Mucosa of gallbladder (tissue), 1 donor: ENCODE results near the gene ARID1B. TPM values are rescaled to one million over a fixed set of nuclear protein-coding genes. Genes with fewer than 3 reads are reported as not detected.
"Not testable (repeated sequence)": the region's sequence is repeated elsewhere in the genome, so short reads cannot be mapped to it uniquely, and the experiment has no call there.

Experiments
- DNase-seq: peaks from one replicate; pipeline ENCODE4 v3.0.0-alpha.2; 2020; ENCODE audit warnings: low spot score
- total RNA-seq: library from RNA; stranded (reverse); gene quantifications from one replicate; pipeline ENCODE4 v1.2.1, GENCODE V29; 2021
- donor health status: DM: no; HTN: no; CAD: no.

The ARID1B gene
- total RNA-seq, 1 donor from 2014 or later = 101 TPM

DNA sequence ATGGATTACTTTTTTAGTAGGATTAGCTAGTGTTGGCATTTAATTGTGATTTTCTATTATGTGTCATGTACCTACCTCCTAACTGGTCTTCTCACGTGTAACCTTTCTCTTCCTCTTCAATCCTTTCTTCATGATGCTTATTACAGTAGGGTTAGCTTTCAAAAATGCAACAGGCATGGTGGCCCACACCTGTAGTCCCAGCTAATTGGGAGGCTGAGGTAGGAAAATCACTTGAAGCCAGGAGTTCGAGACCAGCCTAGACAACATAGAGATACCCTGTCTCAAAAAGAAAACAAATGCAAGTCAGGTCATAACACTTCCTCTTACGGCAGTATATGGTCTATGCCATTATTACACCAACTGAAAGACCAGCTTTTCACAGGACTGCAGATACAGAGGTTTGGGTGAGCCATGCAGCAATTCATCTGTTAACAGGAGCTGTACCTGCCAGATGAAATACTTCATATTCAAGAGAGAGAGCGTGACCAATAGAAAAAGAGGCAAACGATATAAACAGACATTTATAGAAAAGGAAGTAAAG is 351.1 kb downstream of the ARID1B start:
- DNase-seq = no peak

DNA sequence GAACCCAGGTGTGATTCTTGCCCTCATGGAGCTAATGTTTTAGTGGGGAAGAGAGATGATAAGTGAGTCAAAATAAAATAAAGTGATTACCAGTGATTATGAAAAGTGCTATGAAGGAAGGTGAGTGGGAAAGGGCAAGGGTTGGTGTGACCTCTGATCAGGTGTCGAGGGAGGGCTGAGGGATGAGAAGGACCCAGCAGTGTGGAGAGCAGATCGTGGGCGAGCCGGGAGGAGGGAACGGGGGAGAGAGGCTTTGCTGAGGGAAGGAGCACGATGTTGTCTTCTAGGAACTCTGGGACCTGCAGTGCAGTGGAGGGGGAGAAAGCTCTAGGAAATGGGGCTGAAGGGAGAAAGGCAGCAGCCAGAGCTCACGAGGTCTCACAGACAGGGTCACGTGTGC is 354.1 kb downstream of the ARID1B start:
- DNase-seq = no peak

DNA sequence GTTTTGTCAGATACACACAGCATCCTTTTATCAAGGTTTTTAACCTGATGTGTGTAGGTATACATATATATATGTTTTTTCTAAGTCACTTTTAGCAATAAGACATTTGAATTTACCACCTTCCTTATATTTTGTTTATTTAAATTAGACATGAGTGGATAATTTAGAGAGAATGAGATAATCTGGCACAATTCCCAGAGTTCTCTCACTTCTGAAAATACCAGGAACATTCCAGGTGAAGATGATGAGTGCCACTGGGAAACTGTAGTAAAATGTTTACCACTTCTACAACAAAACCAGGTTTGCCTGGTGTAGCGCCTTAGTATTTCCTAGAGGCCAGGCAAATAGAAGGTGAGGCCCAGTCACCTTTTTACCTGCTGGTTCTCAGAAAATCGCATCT is 356.7 kb downstream of the ARID1B start:
- no peak for DNase-seq

DNA sequence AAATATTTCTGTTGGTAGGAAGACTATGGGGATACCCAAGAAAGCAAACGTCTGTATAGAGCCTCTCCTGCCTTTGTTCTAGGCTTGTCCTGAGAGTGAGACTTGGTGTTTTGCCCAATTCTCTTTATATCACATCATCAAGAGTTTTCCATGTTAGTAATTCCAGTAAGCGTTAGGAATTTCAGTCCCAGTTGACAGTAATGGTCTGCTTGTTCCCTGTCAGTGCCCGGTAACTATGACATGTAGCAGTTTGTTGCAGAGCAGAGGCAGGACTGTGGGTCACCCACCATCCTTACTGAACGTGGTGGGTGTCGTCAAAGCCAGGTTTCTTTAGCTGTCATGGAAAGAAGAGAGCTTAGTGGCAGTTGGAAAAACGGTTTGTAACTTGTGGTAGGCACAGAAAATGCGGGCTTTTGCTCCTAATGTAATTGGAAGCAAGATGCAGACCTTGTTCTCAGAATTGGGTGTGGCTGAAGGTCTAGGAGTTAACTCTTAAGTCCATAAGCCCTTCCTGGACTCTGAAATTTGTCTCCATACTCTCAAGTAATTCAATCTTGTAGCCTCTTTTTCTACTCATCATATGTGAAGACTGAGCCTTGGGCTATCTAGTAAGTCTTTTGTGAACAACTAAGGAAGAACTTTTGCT is 357.3 kb downstream of the ARID1B start:
- no peak for DNase-seq

DNA sequence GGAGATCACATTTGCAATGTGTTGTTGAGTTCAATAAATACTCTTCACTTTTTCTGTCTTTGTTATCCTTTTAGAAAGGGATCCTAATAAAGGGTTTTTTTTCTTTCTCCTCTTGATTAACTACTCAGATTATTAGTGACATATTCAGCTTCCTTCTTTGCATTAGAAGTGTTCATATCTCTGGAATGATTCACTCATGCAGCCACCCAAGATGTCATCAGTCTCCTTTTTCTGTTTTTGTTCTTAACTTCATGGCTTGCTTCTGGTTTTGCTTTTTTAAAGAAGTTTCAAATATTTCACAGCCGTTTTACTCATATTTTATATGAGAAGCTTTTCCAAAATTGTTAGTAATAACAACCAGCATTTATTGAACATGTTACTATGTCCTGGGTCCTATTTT is 358.5 kb downstream of the ARID1B start:
- DNase-seq = no peak

DNA sequence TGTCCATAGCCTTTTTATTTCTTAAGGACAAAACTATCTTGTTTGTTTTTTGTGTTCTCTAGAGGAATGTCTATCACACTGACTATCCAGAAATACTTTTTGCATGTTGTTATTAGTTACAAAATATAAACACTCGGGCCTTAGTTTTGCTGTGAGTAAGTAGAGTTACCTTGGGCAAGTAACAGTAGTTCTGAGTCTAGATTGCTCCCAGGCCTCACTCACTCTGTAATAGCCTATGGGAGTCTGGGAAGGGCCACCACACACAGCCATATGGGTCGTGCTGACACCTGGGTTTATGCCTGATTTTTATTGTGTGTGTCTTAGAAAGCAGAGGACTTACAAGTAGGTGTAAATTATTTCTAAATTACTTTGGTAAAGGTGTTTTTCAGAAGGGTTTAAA is 360.3 kb downstream of the ARID1B start:
- no peak for DNase-seq

DNA sequence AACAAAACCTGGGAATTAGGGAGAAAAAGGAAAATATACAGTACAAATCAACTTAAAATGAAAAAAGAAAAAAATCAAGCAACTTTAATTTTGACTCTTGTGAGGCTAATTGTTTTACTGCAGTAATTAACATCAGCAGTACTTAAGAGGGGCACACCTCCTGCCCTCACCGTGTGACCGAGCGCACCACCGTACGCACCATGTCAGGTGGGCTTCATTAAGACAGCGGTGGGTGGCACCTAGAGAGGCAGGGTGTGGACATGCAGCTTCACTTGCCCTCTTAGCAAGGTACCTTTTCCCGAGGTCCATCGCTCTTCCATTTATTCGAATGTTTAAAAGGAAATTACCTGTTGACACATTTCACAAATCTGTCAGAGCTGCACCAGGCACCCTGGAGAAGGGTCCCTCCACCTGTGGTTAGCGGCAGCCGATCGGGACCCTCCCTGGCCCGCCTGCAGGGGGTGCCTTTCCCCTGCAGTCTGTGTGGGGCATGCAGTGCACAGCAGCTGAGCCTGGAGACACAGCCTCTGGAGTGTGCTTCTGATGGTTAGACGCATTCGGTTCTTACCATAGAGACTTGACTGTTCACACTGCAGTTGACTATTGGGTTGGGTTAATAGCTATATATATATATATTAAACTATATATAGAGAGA is 362.0 kb downstream of the ARID1B start:
- DNase-seq = no peak

DNA sequence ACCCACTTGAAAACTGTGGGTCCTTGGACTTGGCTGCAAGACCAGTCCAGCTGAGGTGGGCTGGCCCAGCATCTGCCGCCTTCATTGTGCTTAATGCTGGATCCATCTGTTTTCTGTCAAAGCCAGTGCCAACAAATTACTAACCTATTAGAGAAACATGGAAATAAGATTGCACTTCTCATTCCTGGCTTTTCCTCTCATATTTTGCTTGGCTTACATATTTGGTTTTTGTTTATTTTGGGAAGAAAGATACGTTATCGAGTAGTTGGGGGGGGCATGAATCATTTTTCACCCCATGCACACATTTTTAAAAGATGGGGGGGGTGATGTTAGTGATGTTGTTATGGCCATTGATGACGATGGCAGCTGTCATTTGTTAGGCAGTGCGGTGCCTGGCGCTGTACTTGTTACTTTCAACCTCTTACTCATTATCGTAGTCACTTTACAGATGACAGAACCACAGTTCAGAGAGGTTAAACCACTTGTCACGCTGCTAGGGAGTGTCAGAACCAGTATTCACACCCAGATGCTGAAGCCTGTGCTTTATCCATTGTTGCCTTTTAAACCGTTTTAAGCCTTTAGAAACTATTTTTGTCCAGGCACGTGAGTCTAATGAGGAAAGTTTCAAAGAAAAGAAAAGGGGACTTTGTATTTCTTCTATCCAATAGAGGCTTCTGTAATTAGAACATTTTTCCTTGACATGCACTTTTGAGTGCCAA is 366.2 kb downstream of the ARID1B start:
- no peak for DNase-seq

DNA sequence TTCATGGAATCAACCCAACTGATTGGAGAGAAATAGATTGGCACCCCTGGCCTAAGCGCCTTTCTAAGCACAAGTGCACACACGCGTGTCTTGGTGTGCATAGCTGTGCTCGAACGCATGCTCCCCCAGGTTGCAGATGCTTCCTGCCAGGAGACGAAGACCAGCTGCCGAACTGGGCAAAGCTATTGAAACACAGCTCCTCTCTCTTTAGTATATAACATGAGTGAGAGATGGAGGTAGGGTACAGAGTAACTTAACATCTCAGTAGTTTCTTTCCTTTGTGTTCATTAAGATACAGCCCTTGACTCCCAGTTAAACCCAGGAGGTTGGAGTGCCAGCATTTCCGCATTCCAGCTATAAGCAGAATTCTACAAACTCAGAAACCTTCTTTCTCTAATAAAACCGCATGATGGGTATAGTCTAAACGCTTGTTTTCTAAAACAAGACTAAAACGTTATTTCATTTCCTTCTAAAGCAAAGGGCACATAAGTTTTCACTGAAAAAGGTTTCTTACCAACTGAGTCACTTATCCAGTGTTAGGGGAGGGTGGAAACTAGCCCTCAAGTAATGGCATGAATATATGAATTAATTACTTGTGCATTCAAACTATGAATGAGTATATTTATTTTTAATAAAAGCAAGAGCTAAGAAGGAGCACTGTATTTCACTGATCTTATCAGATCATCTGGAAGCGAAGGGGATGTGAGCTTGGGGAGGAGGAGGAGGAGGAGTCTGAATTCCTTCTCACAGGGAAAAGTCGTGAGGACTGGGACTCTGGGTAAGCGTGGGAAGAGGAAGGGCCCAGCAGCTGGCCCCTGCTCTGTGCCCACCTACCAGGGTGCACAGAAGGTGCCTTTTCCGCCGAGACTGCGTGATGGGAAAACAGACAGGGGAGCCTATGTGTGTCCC is 367.0 kb downstream of the ARID1B start:
- DNase-seq = no peak

DNA sequence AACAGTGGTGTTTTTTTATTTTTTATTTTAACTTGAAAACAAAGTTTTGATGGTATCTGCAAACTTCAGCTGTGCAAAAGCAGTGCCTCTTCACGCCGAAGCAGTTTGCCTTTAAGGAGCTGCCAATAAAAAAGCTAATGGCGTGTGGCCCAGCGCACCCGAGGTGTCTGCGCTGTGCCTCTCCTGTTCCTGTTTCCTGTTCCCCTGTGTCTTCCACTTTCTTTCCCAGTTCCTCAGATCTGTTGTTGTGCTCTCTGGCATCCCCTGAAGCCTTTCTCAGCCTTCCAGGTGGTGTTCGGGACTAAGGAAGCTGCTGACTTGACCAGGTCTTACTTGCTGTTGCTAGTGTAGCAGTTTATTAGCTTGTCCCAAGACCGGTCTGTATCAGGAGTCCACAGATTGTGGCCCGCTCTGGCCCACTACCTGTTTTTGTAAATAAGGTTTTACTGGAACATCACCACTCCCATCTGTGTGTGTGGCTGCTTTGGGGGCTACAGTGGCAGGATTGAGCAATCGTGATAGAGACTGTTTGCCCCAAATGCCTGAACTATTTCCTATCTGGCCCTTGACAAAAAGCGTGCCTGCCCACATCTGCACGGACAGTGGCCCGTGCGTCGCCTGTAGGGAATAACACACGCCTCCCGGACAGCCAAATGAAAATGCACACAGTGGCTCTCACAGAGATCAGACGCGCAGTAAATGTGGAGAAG is 367.8 kb downstream of the ARID1B start:
- DNase-seq = no peak

DNA sequence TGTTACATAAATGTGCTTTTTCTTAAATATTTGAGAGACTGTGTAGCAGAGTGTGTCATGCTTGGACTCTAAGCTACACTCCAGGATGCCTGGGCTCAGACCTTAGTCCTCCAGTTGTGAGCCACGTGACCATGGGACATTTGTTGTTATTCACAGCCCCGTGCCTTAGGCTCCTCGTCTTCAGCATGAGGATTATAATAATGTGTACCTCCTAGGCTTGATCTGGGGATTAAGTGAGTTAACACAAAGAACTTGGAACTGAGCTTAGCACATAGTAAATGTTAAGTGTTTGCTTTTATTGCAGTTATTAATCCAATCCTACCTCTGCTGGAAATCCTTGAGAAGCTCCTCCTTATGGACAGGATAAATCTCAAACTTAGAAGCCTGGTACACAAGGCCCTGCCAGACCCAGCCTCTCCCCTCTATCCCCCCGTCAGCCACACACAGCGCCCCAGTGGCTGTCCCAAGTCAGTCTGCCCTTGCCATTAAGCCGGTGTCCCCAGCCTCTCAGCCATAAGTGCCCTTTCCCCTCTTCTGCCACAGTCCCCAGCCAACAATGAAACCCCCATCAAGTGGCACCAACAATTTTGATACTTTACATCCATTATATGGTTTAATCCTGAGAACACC is 368.6 kb downstream of the ARID1B start:
- no peak for DNase-seq

DNA sequence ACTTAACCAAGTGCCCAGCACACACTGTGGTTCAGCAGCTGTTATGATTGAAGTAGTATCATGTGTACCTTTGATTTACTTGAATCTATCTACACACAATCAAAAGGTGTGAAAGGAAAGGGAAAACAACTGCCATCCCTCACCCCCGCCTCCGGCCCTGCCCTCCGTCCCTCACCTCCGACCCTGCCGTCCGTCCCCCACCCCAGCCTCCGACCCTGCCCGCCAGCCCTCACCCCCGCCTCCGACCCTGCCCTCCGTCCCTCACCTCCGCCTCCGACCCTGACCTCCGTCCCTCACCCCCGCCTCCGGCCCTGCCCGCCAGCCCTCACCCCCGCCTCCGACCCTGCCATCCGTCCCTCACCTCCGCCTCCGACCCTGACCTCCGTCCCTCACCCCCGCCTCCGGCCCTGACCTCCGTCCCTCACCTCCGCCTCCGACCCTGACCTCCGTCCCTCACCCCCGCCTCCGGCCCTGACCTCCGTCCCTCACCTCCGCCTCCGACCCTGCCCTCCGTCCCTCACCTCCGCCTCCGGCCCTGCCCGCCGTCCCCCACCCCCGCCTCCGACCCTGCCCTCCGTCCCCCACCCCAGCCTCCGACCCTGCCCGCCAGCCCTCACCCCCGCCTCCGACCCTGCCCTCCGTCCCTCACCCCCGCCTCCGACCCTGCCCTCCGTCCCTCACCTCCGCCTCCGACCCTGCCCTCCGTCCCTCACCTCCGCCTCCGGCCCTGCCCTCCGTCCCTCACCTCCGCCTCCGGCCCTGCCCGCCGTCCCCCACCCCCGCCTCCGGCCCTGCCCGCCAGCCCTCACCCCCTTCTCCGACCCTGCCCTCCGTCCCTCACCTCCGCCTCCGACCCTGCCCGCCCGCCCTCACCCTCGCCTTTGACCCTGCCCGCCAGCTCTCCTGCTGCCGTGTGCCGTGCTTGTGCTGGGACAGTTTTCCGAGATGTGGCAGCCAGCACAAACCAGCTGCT is 370.2 kb downstream of the ARID1B start:
- not testable (repeated sequence) for DNase-seq

DNA sequence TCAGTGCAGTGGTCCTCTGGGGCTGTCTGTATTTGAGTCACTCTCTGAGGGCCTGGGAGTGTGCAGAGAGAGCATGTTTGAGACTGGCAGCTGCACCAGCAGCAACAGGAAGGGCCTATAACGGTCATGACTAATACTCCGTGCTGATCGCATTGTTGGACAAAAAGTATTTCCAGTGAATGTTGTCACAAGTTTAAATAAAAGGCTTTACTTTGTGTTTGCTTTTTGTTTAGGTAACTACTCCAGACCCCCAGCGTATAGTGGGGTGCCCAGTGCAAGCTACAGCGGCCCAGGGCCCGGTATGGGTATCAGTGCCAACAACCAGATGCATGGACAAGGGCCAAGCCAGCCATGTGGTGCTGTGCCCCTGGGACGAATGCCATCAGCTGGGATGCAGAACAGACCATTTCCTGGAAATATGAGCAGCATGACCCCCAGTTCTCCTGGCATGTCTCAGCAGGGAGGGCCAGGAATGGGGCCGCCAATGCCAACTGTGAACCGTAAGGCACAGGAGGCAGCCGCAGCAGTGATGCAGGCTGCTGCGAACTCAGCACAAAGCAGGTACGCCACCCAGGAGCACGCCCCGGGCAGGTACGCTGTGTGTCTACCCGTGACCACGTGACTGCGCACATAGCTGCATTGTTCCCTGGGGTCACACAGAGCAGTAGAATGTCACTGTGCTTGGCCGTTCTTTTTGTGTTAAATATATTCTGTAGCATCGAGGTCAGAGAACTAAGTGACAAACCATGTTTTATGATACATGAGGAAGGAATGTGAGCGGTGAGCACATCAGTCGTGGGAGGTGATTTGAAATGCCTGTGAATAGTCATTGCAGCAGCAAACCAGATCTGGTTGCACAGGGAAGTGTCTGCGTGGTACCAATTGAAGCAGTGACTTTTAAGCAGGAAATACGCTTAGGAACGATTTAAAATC is 371.5 kb downstream of the ARID1B start:
- peak; percentile 42 for DNase-seq

DNA sequence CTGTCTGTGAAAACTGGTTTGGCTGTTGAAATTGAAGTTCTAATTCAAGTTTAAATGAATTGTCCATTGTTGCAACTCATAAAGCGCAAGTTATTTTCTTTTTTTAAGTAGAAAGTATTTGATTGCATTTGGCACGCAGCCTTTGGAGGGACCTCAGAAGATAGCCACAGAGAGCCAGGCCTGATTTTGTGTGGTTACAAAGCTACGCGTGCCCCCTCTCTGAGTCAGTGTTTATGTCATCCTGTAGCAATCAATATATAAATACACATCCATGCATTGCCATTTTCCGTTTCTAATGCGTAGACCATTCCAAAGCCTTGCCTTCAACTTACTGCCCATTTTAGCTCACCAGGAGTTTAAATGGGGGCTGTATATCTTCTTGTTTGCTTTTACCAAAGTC is 372.9 kb downstream of the ARID1B start:
- no peak for DNase-seq

DNA sequence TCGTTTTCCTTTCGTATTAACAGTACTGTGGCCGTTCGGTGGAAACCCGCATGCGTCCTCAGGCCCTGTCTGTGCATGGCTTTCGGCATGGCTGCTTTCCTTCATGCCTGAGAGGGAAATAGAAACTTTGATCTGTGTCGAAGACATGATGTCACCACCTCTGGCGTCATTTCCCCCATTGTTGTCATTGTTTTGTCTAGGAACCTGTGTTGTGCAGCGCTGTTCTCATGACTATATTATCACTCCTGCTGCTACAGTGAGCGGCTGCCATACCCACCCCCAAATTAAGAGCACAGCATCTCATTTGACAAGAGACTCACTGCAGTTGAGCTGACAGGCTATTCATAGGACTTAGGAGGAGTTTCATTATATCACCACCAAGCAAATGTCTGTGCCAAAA is 373.9 kb downstream of the ARID1B start:
- DNase-seq = no peak

DNA sequence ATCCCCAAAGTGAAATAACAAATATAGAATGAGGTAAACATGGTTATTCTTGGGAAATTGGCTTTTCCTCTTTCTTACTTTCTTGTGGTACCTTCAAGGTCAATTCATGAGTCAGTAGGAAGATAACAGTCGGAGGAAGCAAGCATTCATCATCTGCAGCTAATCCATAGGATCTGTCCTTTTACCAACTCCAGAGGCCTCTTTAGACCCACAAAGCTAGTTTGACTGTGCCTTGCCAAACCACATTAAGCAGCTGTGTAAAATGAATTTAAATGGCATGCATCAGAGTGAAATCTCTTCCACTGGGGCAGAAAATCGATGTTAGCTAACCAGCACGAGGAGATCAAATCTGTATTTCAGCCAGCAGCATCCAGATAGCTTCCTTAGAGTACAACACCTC is 374.8 kb downstream of the ARID1B start:
- no peak for DNase-seq

DNA sequence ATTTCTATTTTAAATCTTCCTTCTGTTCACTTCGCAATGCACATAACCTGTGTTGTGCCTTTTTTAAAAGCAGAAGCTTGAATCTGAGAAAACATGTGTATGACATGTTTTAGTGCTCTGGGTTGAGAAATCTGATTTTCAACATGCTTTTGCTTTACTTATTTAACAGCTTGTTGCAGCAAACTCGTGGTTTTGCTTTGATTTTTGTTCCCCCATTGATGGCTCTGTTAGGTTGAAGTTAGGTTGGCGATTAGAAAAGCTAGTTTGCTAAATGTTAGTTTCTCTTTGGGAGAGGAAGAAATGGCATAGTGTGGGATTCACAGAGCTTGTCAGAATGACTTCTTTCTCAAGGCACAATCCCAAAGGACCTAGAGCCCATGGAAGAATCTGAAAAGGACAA is 375.4 kb downstream of the ARID1B start:
- no peak for DNase-seq

DNA sequence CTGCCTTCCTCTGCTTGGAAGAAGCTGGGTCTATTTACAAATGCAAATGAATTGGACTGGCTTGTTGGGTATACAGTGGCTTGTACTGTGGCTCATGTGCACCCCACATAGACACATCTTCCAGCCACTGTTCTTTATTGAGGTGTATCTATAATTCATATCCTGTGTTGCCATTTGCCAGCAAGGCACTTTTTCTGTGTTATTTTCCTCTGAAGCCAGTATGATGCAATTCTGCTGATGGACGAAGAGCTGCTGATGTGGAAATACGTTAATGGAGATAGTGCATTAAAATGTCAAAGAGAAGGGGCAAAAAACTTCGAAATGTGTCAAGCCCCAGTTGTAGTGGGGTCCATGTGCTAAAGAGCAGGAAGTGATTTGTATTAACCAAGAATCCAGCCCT is 378.6 kb downstream of the ARID1B start:
- no peak for DNase-seq
